Measurements from ENCODE around the gene SETD1B. TPM values are rescaled to one million over a fixed set of nuclear protein-coding genes. Genes with fewer than 3 reads are reported as not detected.

Gene SETD1B
- total RNA-seq, 1 donor from 2014 or later: 25.9 TPM

GRCh38 chr12:121802843-121803698 is 738 bp upstream of the SETD1B start:
- Mint-ChIP-seq H3K9me3 (no peaks in the 10 kb centered on the region), H3K4me1 (peaks cover 56% of the 10 kb centered on the region), H3K27me3 (ENCODE audit: low read depth) (peaks cover 24% of the 10 kb centered on the region), H3K27ac (ENCODE audit: unreplicated experiment) (peak overlapping the region; percentile 99), H3K36me3 (ENCODE audit: low read depth) (peaks cover 10% of the 10 kb centered on the region), H3K4me3 (peak overlapping the region; percentile 93)
- DNase-seq (ENCODE audit: low read depth, low spot score): peak; percentile 87
- no peak for TF ChIP-seq CTCF (conservative IDR thresholded peaks at IDR 0.05)

- no peak overlapping the region for H3K27ac Mint-ChIP-seq (ENCODE audit: unreplicated experiment)
- peaks cover 13% of the 10 kb centered on the region for H3K36me3 Mint-ChIP-seq (ENCODE audit: low read depth)
- no peaks in the 10 kb centered on the region for H3K9me3 Mint-ChIP-seq
- no peak for TF ChIP-seq CTCF (conservative IDR thresholded peaks at IDR 0.05)
- H3K27me3 Mint-ChIP-seq (ENCODE audit: low read depth): peaks cover 17% of the 10 kb centered on the region
- H3K4me3 Mint-ChIP-seq: peak overlapping the region; percentile 84
- H3K4me1 Mint-ChIP-seq: peaks cover 42% of the 10 kb centered on the region
- DNase-seq (ENCODE audit: low read depth, low spot score): no peak
Observed at GRCh38 chr12:121804417-121805111, 755 bp downstream of the SETD1B start.

- Mint-ChIP-seq H3K27me3 (ENCODE audit: low read depth) (peaks cover 15% of the 10 kb centered on the region), H3K9me3 (no peaks in the 10 kb centered on the region), H3K36me3 (ENCODE audit: low read depth) (peaks cover 14% of the 10 kb centered on the region), H3K4me1 (peaks cover 42% of the 10 kb centered on the region), H3K4me3 (peak overlapping the region; percentile 84), H3K27ac (ENCODE audit: unreplicated experiment) (no peak overlapping the region)
- no peak for TF ChIP-seq CTCF (conservative IDR thresholded peaks at IDR 0.05)
- no peak for DNase-seq (ENCODE audit: low read depth, low spot score)
Observed at GRCh38 chr12:121805171-121806008, 1.6 kb downstream of the SETD1B start.

- H3K27me3 Mint-ChIP-seq (ENCODE audit: low read depth): peaks cover 15% of the 10 kb centered on the region
- H3K27ac Mint-ChIP-seq (ENCODE audit: unreplicated experiment): peak overlapping the region; percentile 73
- peaks cover 47% of the 10 kb centered on the region for H3K4me1 Mint-ChIP-seq
- peak overlapping the region; percentile 84 for H3K4me3 Mint-ChIP-seq
- TF ChIP-seq CTCF (conservative IDR thresholded peaks at IDR 0.05): no peak
- peaks cover 14% of the 10 kb centered on the region for H3K36me3 Mint-ChIP-seq (ENCODE audit: low read depth)
- DNase-seq (ENCODE audit: low read depth, low spot score): no peak
- no peaks in the 10 kb centered on the region for H3K9me3 Mint-ChIP-seq
Observed at GRCh38 chr12:121806009-121806545, 2.3 kb downstream of the SETD1B start.

Data from neural crest cell (in vitro differentiated cells).